ENCODE measurements around the gene ACOT13.

GRCh38 chr6:24752917-24753492 is 86.1 kb downstream of the ACOT13 start:
- TF ChIP-seq POLR2AphosphoS5 (IDR thresholded peaks at IDR 0.05) (no peak), EP300 (IDR thresholded peaks at IDR 0.05; ENCODE audit: low read depth) (no peak), CTCF (IDR thresholded peaks at IDR 0.05) (no peak)
